H1 (cell line): ENCODE measurements around the gene ADAM19. TPM values are rescaled to one million over a fixed set of nuclear protein-coding genes. Genes with fewer than 3 reads are reported as not detected.

Experiments used
- CTCF ChIA-PET: fragments of 300-600 bp; sonication (Branson Sonifier 250); formaldehyde crosslinking; loops from one replicate; lab custom pipeline; 2021; ENCODE audit not compliant: partially characterized antibody; lab: Charles Lee
- POLR2A ChIA-PET: fragments of 300-600 bp; sonication (Branson Sonifier 250); formaldehyde crosslinking; loops from one replicate; lab custom pipeline; 2021; ENCODE audit warnings: inconsistent platforms; ENCODE audit not compliant: partially characterized antibody; lab: Charles Lee
- DNase-seq, 2 experiments: peaks; one replicate each; pipeline versions ENCODE4 v3.0.0 to v3.0.0-alpha.2; 2010 to 2022; ENCODE audit warnings: low spot score in 2 of 2, low read depth in 1 of 2, mixed read lengths in 1 of 2
- FAIRE-seq: peaks from 2 replicates; lab custom pipeline; 2011; peaks lifted over from hg19 to GRCh38; lab: Jason Lieb, UNC
- H2AFZ ChIP-seq: 2 replicates; pipeline ENCODE4 v1.8.1; 2012; ENCODE audit warnings: low read length, inconsistent platforms
- H2AK5ac ChIP-seq: 2 replicates; pipeline ENCODE4 v1.6.1; 2013; ENCODE audit warnings: low read depth, low read length
- H2BK120ac ChIP-seq: replicated peaks from 2 replicates; pipeline ENCODE3; 2013; ENCODE audit warnings: low read depth, low read length, inconsistent platforms
- H2BK12ac ChIP-seq: 2 replicates; pipeline ENCODE4 v1.6.1; 2013; ENCODE audit warnings: low read depth, low read length
- H2BK15ac ChIP-seq: 2 replicates; pipeline ENCODE4 v1.6.1; 2013; ENCODE audit warnings: low read length
- H2BK20ac ChIP-seq: 2 replicates; pipeline ENCODE4 v1.6.1; 2013; ENCODE audit warnings: low read length
- H2BK5ac ChIP-seq: 2 replicates; pipeline ENCODE4 v1.6.1; 2013; ENCODE audit warnings: low read depth, low read length
- H3K14ac ChIP-seq: 2 replicates; pipeline ENCODE4 v1.6.1; 2013; ENCODE audit warnings: inconsistent platforms; ENCODE audit not compliant: insufficient read length
- H3K18ac ChIP-seq: 2 replicates; pipeline ENCODE4 v1.6.1; 2013; ENCODE audit warnings: low read length; ENCODE audit errors: extremely low read depth
- H3K23ac ChIP-seq: 2 replicates; pipeline ENCODE4 v1.6.1; 2013; ENCODE audit warnings: inconsistent platforms; ENCODE audit not compliant: insufficient read length
- H3K23me2 ChIP-seq: 2 replicates; pipeline ENCODE4 v1.6.1; 2013; ENCODE audit warnings: low read depth, low read length
- H3K27ac ChIP-seq: 2 replicates; pipeline ENCODE4 v1.6.1; 2011; ENCODE audit warnings: low read depth, low read length, inconsistent platforms
- H3K27me3 ChIP-seq, 4 experiments: replicated peaks in 1 of 4; 1 replicate in 1 of 4; 2 replicates in 3 of 4; pipeline versions ENCODE4 v1.6.1 to v1.8.1; 2011 to 2013; ENCODE audit warnings: low read length in 3 of 4, mild to moderate bottlenecking in 3 of 4, inconsistent platforms in 2 of 4, mixed read lengths in 2 of 4, moderate library complexity in 1 of 4; ENCODE audit not compliant: control insufficient read depth in 3 of 4, insufficient read depth in 3 of 4; ENCODE audit errors: extremely low read depth in 1 of 4
- H3K36me3 ChIP-seq, 4 experiments: 2 replicates each; pipeline versions ENCODE4 v1.6.1 to v1.8.1; 2011 to 2013; ENCODE audit warnings: mild to moderate bottlenecking in 4 of 4, low read length in 3 of 4, moderate library complexity in 2 of 4, control low read depth in 1 of 4, inconsistent platforms in 1 of 4; ENCODE audit not compliant: insufficient read depth in 4 of 4, control insufficient read depth in 2 of 4
- H3K4ac ChIP-seq: replicated peaks from 2 replicates; pipeline ENCODE3; 2013; ENCODE audit warnings: low read length, low read depth, mixed read lengths, inconsistent platforms; ENCODE audit not compliant: insufficient read length
- H3K4me1 ChIP-seq, 4 experiments: replicated peaks in 1 of 4; 1 replicate in 1 of 4; 2 replicates in 3 of 4; pipeline versions ENCODE4 v1.6.1 to v1.8.1; 2011 to 2013; ENCODE audit warnings: low read length in 3 of 4, inconsistent platforms in 2 of 4, mixed read lengths in 1 of 4; ENCODE audit not compliant: insufficient read depth in 4 of 4, control insufficient read depth in 3 of 4
- H3K4me2 ChIP-seq, 2 experiments: 2 replicates each; pipeline versions ENCODE4 v1.6.1 to v1.8.1; 2011 to 2013; ENCODE audit warnings: low read depth in 2 of 2, low read length in 2 of 2, control low read depth in 1 of 2, inconsistent platforms in 1 of 2, mild to moderate bottlenecking in 1 of 2; ENCODE audit not compliant: insufficient read depth in 1 of 2
- H3K4me3 ChIP-seq, 4 experiments: fragments of 200-600, 300-600 bp in 1 of 4; sonication (generic), shearing (Covaris generic), sonication (Bioruptor Twin) in 1 of 4; 2 replicates each; pipeline versions ENCODE4 v1.5.1 to v1.8.1; 2011 to 2016; ENCODE audit warnings: low read length in 4 of 4, low read depth in 3 of 4, control low read depth in 2 of 4, inconsistent platforms in 2 of 4, mild to moderate bottlenecking in 2 of 4, mixed read lengths in 1 of 4, moderate library complexity in 1 of 4; ENCODE audit not compliant: insufficient read depth in 2 of 4; ENCODE audit errors: extremely low read depth in 1 of 4
- H3K56ac ChIP-seq: replicated peaks from 2 replicates; pipeline ENCODE3; 2013; ENCODE audit warnings: low read depth, mild to moderate bottlenecking, mixed read lengths, low read length, inconsistent platforms; ENCODE audit not compliant: insufficient read length
- H3K79me1 ChIP-seq: 2 replicates; pipeline ENCODE4 v1.6.1; 2013; ENCODE audit warnings: low read depth, low read length, control low read depth
- H3K79me2 ChIP-seq, 2 experiments: 2 replicates each; pipeline versions ENCODE4 v1.6.1 to v1.8.1; 2012 to 2013; ENCODE audit warnings: low read length in 2 of 2, mild to moderate bottlenecking in 2 of 2, inconsistent platforms in 1 of 2; ENCODE audit not compliant: insufficient read depth in 2 of 2, control insufficient read depth in 1 of 2
- H3K9ac ChIP-seq, 4 experiments: replicated peaks in 1 of 4; 1 replicate in 1 of 4; 2 replicates in 3 of 4; pipeline versions ENCODE4 v1.6.1 to v1.8.1; 2011 to 2013; ENCODE audit warnings: low read depth in 3 of 4, low read length in 3 of 4, control low read depth in 2 of 4, mild to moderate bottlenecking in 2 of 4, moderate library complexity in 2 of 4, inconsistent platforms in 1 of 4; ENCODE audit errors: extremely low read depth in 1 of 4
- H3K9me3 ChIP-seq, 2 experiments: 2 replicates each; pipeline versions ENCODE4 v1.6.1 to v1.8.1; 2012 to 2013; ENCODE audit warnings: mild to moderate bottlenecking in 2 of 2, moderate library complexity in 2 of 2, control low read depth in 1 of 2, inconsistent platforms in 1 of 2, low read depth in 1 of 2, low read length in 1 of 2, mixed read lengths in 1 of 2; ENCODE audit not compliant: insufficient read depth in 2 of 2
- H4K20me1 ChIP-seq, 2 experiments: replicated peaks in 1 of 2; 2 replicates each; pipeline versions ENCODE3 to v1.8.1; 2011 to 2013; ENCODE audit warnings: inconsistent platforms in 2 of 2, low read length in 2 of 2, mild to moderate bottlenecking in 1 of 2; ENCODE audit not compliant: insufficient read depth in 2 of 2, control insufficient read depth in 1 of 2
- H4K5ac ChIP-seq: 2 replicates; pipeline ENCODE4 v1.6.1; 2013; ENCODE audit warnings: low read length, low read depth, mixed read lengths, inconsistent platforms; ENCODE audit not compliant: insufficient read length
- H4K8ac ChIP-seq: 2 replicates; pipeline ENCODE4 v1.8.0; 2013; ENCODE audit warnings: mild to moderate bottlenecking, moderate library complexity, low read length, inconsistent platforms; ENCODE audit not compliant: insufficient read depth; ENCODE audit errors: extremely low read depth
- H4K91ac ChIP-seq: replicated peaks from 2 replicates; pipeline ENCODE3; 2013; ENCODE audit warnings: low read length, mixed read lengths, inconsistent platforms; ENCODE audit not compliant: insufficient read length
- CBX8 ChIP-seq: fragments of 300-800, 300-1000 bp; sonication (generic); IDR thresholded peaks from 2 replicates; pipeline ENCODE4 v1.7.1; 2016; ENCODE audit warnings: low read depth, low read length, borderline replicate concordance
- CEBPB ChIP-seq: IDR thresholded peaks from 2 replicates; pipeline ENCODE4 v1.6.1; 2012; ENCODE audit warnings: low read depth, low read length
- CTCF ChIP-seq, 3 experiments: IDR thresholded peaks; 1 replicate in 2 of 3; 2 replicates in 1 of 3; pipeline versions ENCODE4 v1.5.1 to v1.6.1; 2011; ENCODE audit warnings: low read length in 3 of 3, mild to moderate bottlenecking in 3 of 3, inconsistent platforms in 2 of 3, low read depth in 1 of 3, moderate library complexity in 1 of 3; ENCODE audit not compliant: insufficient read depth in 1 of 3; ENCODE audit errors: control extremely low read depth in 1 of 3
- EZH2 ChIP-seq: fragments of 200-600 bp; sonication (generic); IDR thresholded peaks from 2 replicates; pipeline ENCODE4 v1.7.1; 2012; ENCODE audit warnings: low read depth, mild to moderate bottlenecking, moderate library complexity, low read length, inconsistent platforms; ENCODE audit not compliant: severe bottlenecking
- NRF1 ChIP-seq: IDR thresholded peaks from 2 replicates; pipeline ENCODE4 v1.6.1; 2011; ENCODE audit warnings: mild to moderate bottlenecking, low read depth, low read length, improper control_type of control experiment
- RAD21 ChIP-seq, 2 experiments: IDR thresholded peaks in 1 of 2; conservative IDR thresholded peaks in 1 of 2; 2 replicates each; pipeline ENCODE4 v1.6.1; 2011; ENCODE audit warnings: low read depth in 2 of 2, low read length in 2 of 2, improper control_type of control experiment in 1 of 2, inconsistent platforms in 1 of 2, mild to moderate bottlenecking in 1 of 2, moderate library complexity in 1 of 2
- SIN3A ChIP-seq, 2 experiments: IDR thresholded peaks in 1 of 2; conservative IDR thresholded peaks in 1 of 2; 2 replicates each; pipeline ENCODE4 v1.6.1; 2011 to 2012; ENCODE audit warnings: low read length in 2 of 2, improper control_type of control experiment in 1 of 2, low read depth in 1 of 2, mild to moderate bottlenecking in 1 of 2
- SP4 ChIP-seq: IDR thresholded peaks from 2 replicates; pipeline ENCODE4 v1.6.1; 2012; ENCODE audit warnings: low read length, inconsistent platforms
- TEAD4 ChIP-seq: IDR thresholded peaks from 2 replicates; pipeline ENCODE4 v1.6.1; 2012; ENCODE audit warnings: low read depth, low read length, inconsistent platforms, mixed read lengths
- YY1 ChIP-seq: IDR thresholded peaks from 2 replicates; pipeline ENCODE4 v1.6.1; 2011; ENCODE audit warnings: low read depth, mild to moderate bottlenecking, low read length
- WGBS, 2 experiments: shearing (Covaris generic) in 1 of 2; methylation state at CpG; one replicate each; pipeline versions ENCODE4 v1.1.6 to v1.1.7; 2013 to 2015; ENCODE audit warnings: low lambda C conversion rate in 2 of 2, mixed read lengths in 2 of 2, inconsistent platforms in 1 of 2, low coverage in 1 of 2, missing lambda C conversion rate in 1 of 2; ENCODE audit not compliant: insufficient replicate concordance in 2 of 2, insufficient coverage in 1 of 2, insufficient read length in 1 of 2; ENCODE audit errors: extremely low coverage in 1 of 2, missing lambda C conversion rate in 1 of 2; 5-methylcytosine and 5-hydroxymethylcytosine counted together
- polyA plus RNA-seq, 7 experiments: library from polyadenylated mRNA; depleted of rRNA in 3 of 7; stranded (reverse) in 5 of 7; unstranded in 2 of 7; fragments of >200 nt in 5 of 7; fragments of 200-250 nt in 2 of 7; gene quantifications; 1 replicate in 5 of 7; 2 replicates in 1 of 7; 4 replicates in 1 of 7; pipeline versions ENCODE4 v1.2.1 to v1.2.3, GENCODE V29; 2011 to 2013; ENCODE audit warnings: missing spikeins in 2 of 7, mixed read lengths in 2 of 7
- total RNA-seq: library from RNA; stranded (reverse); fragmentation: NEBNext Ultra II Directional; extraction: Animal tissue kit (Norgen Biotek cat#: 25700); gene quantifications from 2 replicates; pipeline ENCODE4 v1.2.1, GENCODE V29; 2021

ADAM19 gene
- total and polyA plus RNA-seq, 2 of the 8 experiments (the other 6 are each of a cell fraction or from before 2014, with no cell fraction given) = 6.5 to 22.7 TPM

GRCh38 chr5:157550663-157551062 is 24.9 kb downstream of the ADAM19 start:
- Histone ChIP-seq H4K20me1 (no peaks in the 10 kb centered on the region), H3K4me2 (no peak overlapping the region), H3K4me1 (peaks cover 0 to 7% (median 3%) of the 10 kb centered on the region in 4 experiments; a peak in 3 of 7 replicates), H2BK5ac (no peak overlapping the region), H3K56ac (no peak overlapping the region), H3K18ac (no peak overlapping the region), H3K36me3 (no peaks in the 10 kb centered on the region), H2BK15ac (no peak overlapping the region), H4K8ac (no peak overlapping the region), H2BK120ac (no peak overlapping the region), H3K9ac (no peak overlapping the region), H3K27me3 (no peaks in the 10 kb centered on the region), H3K4ac (no peak overlapping the region), H2BK20ac (no peak overlapping the region), H3K14ac (no peak overlapping the region), H4K5ac (no peak overlapping the region), H3K23me2 (no peaks in the 10 kb centered on the region), H4K91ac (no peak overlapping the region), H3K79me2 (no peaks in the 10 kb centered on the region), H2BK12ac (no peak overlapping the region), H3K9me3 (no peaks in the 10 kb centered on the region), H2AK5ac (no peak overlapping the region), H3K23ac (no peak overlapping the region), H3K27ac (no peak overlapping the region), H3K4me3 (no peak overlapping the region), H2AFZ (no peak overlapping the region), H3K79me1 (no peaks in the 10 kb centered on the region; the same call in 1 of the 2 replicates)
- ChIA-PET CTCF (interaction anchor here (0.6 to 1.5 kb wide), 5 partner anchors 10 to 208 kb away, joined by 3 to 4 read pairs (median 4); no protein-coding TSS in a partner anchor), POLR2A (no interaction called here)
- TF ChIP-seq NRF1 (no peak), SIN3A (conservative IDR thresholded peaks at IDR 0.05 in 1 of 2, IDR thresholded peaks at IDR 0.05 in 1 of 2; ENCODE audit: low read depth in 1 of 2, low read length in 2 of 2) (no peak), YY1 (no peak), CTCF (IDR thresholded peaks at IDR 0.05; ENCODE audit: control extremely low read depth in 1 of 3, insufficient read depth in 1 of 3, low read depth in 1 of 3, low read length in 3 of 3) (no peak), CEBPB (no peak), TEAD4 (no peak), SP4 (no peak), CBX8 (no peak), RAD21 (IDR thresholded peaks at IDR 0.05 in 1 of 2, conservative IDR thresholded peaks at IDR 0.05 in 1 of 2; ENCODE audit: low read depth in 2 of 2, low read length in 2 of 2) (no peak), EZH2 (no peak)
- FAIRE-seq = no peak
- no peak for DNase-seq
- WGBS, 2 experiments = 87% methylated on average over 4 of the region's 4 CpGs; no CpG with 5 or more reads in 1 of the 2 experiments
